GM12878 (cell line): ENCODE data around the gene CORO1C. TPM values are rescaled to one million over a fixed set of nuclear protein-coding genes. Genes with fewer than 3 reads are reported as not detected.

Source experiments
- ATAC-seq: fragments of 200-7000 bp; cut with Tn5 transposase; 3 replicates; pipeline ENCODE4 v1.9.1; 2020; ENCODE audit warnings: mild to moderate bottlenecking, moderate library complexity
- BruUV-seq: library from RNA; stranded (reverse); fragments of 400-500 nt; replicated peaks from 2 replicates; lab custom pipeline; 2021; lab: Mats Ljungman, UMichigan
- CTCF ChIA-PET: fragments of 300-600 bp; sonication (Branson Sonifier 250); formaldehyde crosslinking; extraction: SDS; loops from one replicate; lab custom pipeline; 2021; ENCODE audit warnings: inconsistent platforms; lab: Yijun Ruan, JAX
- POLR2A ChIA-PET: fragments of 350-600 bp; formaldehyde crosslinking; extraction: SDS; loops from one replicate; lab custom pipeline; 2021; ENCODE audit warnings: inconsistent platforms; lab: Charles Lee
- RAD21 ChIA-PET: fragments of 300-600 bp; sonication (Branson Sonifier 250); formaldehyde crosslinking; loops from one replicate; lab custom pipeline; 2023; ENCODE audit warnings: antibody characterized with exemption; ENCODE audit not compliant: unreplicated experiment; lab: Charles Lee
- SMC1A ChIA-PET: fragments of 300-600 bp; sonication (Branson Sonifier 250); formaldehyde crosslinking; loops from one replicate; lab custom pipeline; 2023; ENCODE audit not compliant: unreplicated experiment, uncharacterized antibody; lab: Charles Lee
- DNase-seq: peaks from one replicate; pipeline ENCODE4 v3.0.0-alpha.2; 2011; ENCODE audit warnings: low read depth, low spot score
- FAIRE-seq: peaks from 3 replicates; lab custom pipeline; 2011; peaks lifted over from hg19 to GRCh38; lab: Jason Lieb, UNC
- H2AFZ ChIP-seq: 2 replicates; pipeline ENCODE4 v1.6.0; 2011; ENCODE audit warnings: low read depth, low read length, control low read depth; ENCODE audit not compliant: control insufficient read depth
- H3K27ac ChIP-seq: 2 replicates; pipeline ENCODE4 v1.5.1; 2011; ENCODE audit warnings: control low read depth; ENCODE audit not compliant: control insufficient read depth, insufficient read depth
- H3K27me3 ChIP-seq, 2 experiments: replicated peaks in 1 of 2; 2 replicates each; pipeline versions ENCODE4 v1.6.0 to v1.6.1; 2011; ENCODE audit warnings: low read length in 1 of 2; ENCODE audit not compliant: control insufficient read depth in 2 of 2, insufficient read depth in 2 of 2
- H3K36me3 ChIP-seq, 2 experiments: 2 replicates each; pipeline ENCODE4 v1.5.1; 2011; ENCODE audit warnings: low read length in 1 of 2; ENCODE audit not compliant: control insufficient read depth in 2 of 2, insufficient read depth in 2 of 2
- H3K4me1 ChIP-seq: 2 replicates; pipeline ENCODE4 v1.6.1; 2011; ENCODE audit warnings: mild to moderate bottlenecking, low read length, moderate library complexity, mixed read lengths; ENCODE audit not compliant: control insufficient read depth, insufficient read depth
- H3K4me2 ChIP-seq: 2 replicates; pipeline ENCODE4 v1.6.0; 2011; ENCODE audit warnings: control low read depth; ENCODE audit not compliant: control insufficient read depth, insufficient read depth
- H3K4me3 ChIP-seq: fragments of 200-600 bp; sonication (generic); 2 replicates; pipeline ENCODE4 v1.5.1; 2016
- H3K79me2 ChIP-seq: 2 replicates; pipeline ENCODE4 v1.6.0; 2011; ENCODE audit warnings: low read length; ENCODE audit not compliant: control insufficient read depth, insufficient read depth
- H3K9ac ChIP-seq: 2 replicates; pipeline ENCODE4 v1.8.0; 2011; ENCODE audit warnings: low read length, control low read depth, mixed read lengths; ENCODE audit not compliant: control insufficient read depth, insufficient read depth
- H3K9me3 ChIP-seq: replicated peaks from 3 replicates; pipeline ENCODE4 v1.5.1; 2011; ENCODE audit warnings: mild to moderate bottlenecking, low read length; ENCODE audit not compliant: control insufficient read depth, insufficient read depth
- H4K20me1 ChIP-seq: 2 replicates; pipeline ENCODE4 v1.6.0; 2011; ENCODE audit not compliant: control insufficient read depth, insufficient read depth
- FOS ChIP-seq: IDR thresholded peaks from 3 replicates; pipeline ENCODE4 v1.6.1; 2011; ENCODE audit warnings: borderline replicate concordance; ENCODE audit not compliant: insufficient read length; ENCODE audit errors: extremely low read depth
- FOXK2 ChIP-seq: fragments of 450-650 bp; IDR thresholded peaks from 2 replicates; pipeline ENCODE4 v1.6.1; 2017; ENCODE audit warnings: mild to moderate bottlenecking, moderate library complexity
- NRF1 ChIP-seq: conservative IDR thresholded peaks from 2 replicates; pipeline ENCODE4 v1.6.1; 2011; ENCODE audit warnings: mild to moderate bottlenecking, low read depth, low read length, improper control_type of control experiment
- POLR2A ChIP-seq: IDR thresholded peaks from 2 replicates; pipeline ENCODE4 v1.6.1; 2011; ENCODE audit warnings: low read depth, mild to moderate bottlenecking, low read length
- RAD21 ChIP-seq: IDR thresholded peaks from 2 replicates; pipeline ENCODE4 v1.6.1; 2011; ENCODE audit warnings: mild to moderate bottlenecking, low read depth, low read length, moderate library complexity; ENCODE audit not compliant: insufficient read depth
- RUNX3 ChIP-seq: IDR thresholded peaks from 2 replicates; pipeline ENCODE4 v1.6.1; 2012; ENCODE audit warnings: low read length, inconsistent platforms
- USF1 ChIP-seq: IDR thresholded peaks from 2 replicates; pipeline ENCODE4 v1.6.1; 2011; ENCODE audit warnings: borderline replicate concordance, low read depth, mild to moderate bottlenecking, moderate library complexity, mixed read lengths, low read length; ENCODE audit not compliant: insufficient read depth; ENCODE audit errors: extremely low read length
- YY1 ChIP-seq: IDR thresholded peaks from 2 replicates; pipeline ENCODE4 v1.6.1; 2011; ENCODE audit warnings: low read depth, mild to moderate bottlenecking, low read length
- ZBED1 ChIP-seq: IDR thresholded peaks from 2 replicates; pipeline ENCODE4 v1.6.1; 2016; ENCODE audit warnings: borderline replicate concordance
- WGBS: methylation state at CpG from one replicate; pipeline ENCODE4 v1.1.6; 2016; ENCODE audit warnings: low lambda C conversion rate; ENCODE audit not compliant: insufficient replicate concordance, insufficient coverage; ENCODE audit errors: missing lambda C conversion rate; 5-methylcytosine and 5-hydroxymethylcytosine counted together
- in situ Hi-C: fragments of 300-500 bp; cut with MboI; formaldehyde crosslinking; loops from 9 replicates; pipeline ENCODE4 v1.14.3; 2018; ENCODE audit warnings: mixed read lengths
- intact Hi-C: fragments of 100-400 bp; cut with micrococcal nuclease; formaldehyde crosslinking; loops from one replicate; pipeline ENCODE4 v1.14.2; 2022; ENCODE audit not compliant: unreplicated experiment
- polyA plus RNA-seq, 11 experiments: library from polyadenylated mRNA; depleted of rRNA in 4 of 11; unstranded in 6 of 11; stranded (reverse) in 5 of 11; fragments of >200 nt; fragmentation: Nextera tagmentation in 4 of 11; fragmentation: Illumina TruSeq in 1 of 11; extraction: Ambion mirVana in 4 of 11; extraction: Trizol in 1 of 11; gene quantifications; 1 replicate in 1 of 11; 2 replicates in 10 of 11; pipeline versions ENCODE4 v1.2.1 to v1.2.3, GENCODE V29; 2011 to 2016; ENCODE audit warnings: inconsistent platforms in 2 of 11, missing spikeins in 2 of 11, low read depth in 1 of 11
- total RNA-seq, 4 experiments: library from RNA; depleted of rRNA in 3 of 4; stranded (reverse); fragments of >200 nt in 3 of 4; fragmentation: Illumina TruSeq in 1 of 4; extraction: Trizol in 1 of 4; gene quantifications; 2 replicates each; pipeline versions ENCODE4 v1.2.1 to v1.2.3, GENCODE V29; 2013 to 2021
- TF ChIP-seq, protein P1 (sequence below): fragments of 450-650 bp; IDR thresholded peaks from 2 replicates; pipeline ENCODE4 v1.6.1; 2016; ENCODE audit warnings: mild to moderate bottlenecking, moderate library complexity, borderline replicate concordance

The CORO1C gene
- total and polyA plus RNA-seq, 10 of the 15 experiments (the other 5 are each of a cell fraction or from before 2014, with no cell fraction given): 52.7 to 254 (median 171) TPM

- BruUV-seq: no TSS peak
- no peaks in the 10 kb centered on the region for H4K20me1 ChIP-seq
- in situ Hi-C loops: no loop called here
- no peak for FAIRE-seq
- H3K27me3 ChIP-seq: no peaks in the 10 kb centered on the region
- H3K4me2 ChIP-seq: peak overlapping the region; percentile 35; the same call in 1 of the 2 replicates
- TF ChIP-seq USF1: no peak
- no peak for TF ChIP-seq FOS
- no peak for TF ChIP-seq NRF1
- no peak for TF ChIP-seq YY1
- TF ChIP-seq, protein P1, sequence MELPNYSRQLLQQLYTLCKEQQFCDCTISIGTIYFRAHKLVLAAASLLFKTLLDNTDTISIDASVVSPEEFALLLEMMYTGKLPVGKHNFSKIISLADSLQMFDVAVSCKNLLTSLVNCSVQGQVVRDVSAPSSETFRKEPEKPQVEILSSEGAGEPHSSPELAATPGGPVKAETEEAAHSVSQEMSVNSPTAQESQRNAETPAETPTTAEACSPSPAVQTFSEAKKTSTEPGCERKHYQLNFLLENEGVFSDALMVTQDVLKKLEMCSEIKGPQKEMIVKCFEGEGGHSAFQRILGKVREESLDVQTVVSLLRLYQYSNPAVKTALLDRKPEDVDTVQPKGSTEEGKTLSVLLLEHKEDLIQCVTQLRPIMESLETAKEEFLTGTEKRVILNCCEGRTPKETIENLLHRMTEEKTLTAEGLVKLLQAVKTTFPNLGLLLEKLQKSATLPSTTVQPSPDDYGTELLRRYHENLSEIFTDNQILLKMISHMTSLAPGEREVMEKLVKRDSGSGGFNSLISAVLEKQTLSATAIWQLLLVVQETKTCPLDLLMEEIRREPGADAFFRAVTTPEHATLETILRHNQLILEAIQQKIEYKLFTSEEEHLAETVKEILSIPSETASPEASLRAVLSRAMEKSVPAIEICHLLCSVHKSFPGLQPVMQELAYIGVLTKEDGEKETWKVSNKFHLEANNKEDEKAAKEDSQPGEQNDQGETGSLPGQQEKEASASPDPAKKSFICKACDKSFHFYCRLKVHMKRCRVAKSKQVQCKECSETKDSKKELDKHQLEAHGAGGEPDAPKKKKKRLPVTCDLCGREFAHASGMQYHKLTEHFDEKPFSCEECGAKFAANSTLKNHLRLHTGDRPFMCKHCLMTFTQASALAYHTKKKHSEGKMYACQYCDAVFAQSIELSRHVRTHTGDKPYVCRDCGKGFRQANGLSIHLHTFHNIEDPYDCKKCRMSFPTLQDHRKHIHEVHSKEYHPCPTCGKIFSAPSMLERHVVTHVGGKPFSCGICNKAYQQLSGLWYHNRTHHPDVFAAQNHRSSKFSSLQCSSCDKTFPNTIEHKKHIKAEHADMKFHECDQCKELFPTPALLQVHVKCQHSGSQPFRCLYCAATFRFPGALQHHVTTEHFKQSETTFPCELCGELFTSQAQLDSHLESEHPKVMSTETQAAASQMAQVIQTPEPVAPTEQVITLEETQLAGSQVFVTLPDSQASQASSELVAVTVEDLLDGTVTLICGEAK: no peak
- 0 out of 2 replicates have a peak, but pooled peaks have one; percentile 24 for TF ChIP-seq ZBED1
- TF ChIP-seq RUNX3: peak; percentile 84
- TF ChIP-seq FOXK2: no peak
- no peak for TF ChIP-seq RAD21
- TF ChIP-seq POLR2A: no peak
- ATAC-seq: no peak
- peaks cover 43% of the 10 kb centered on the region for H3K4me1 ChIP-seq
- H3K4me3 ChIP-seq: no peak overlapping the region
- POLR2A ChIA-PET: interaction anchor here (0.6 to 1.6 kb wide), 7 partner anchors 10 to 709 kb away, joined by 3 to 6 read pairs (median 4); no protein-coding TSS in a partner anchor
- H3K9me3 ChIP-seq: peaks cover 2% of the 10 kb centered on the region; the same call in 2 of the 3 replicates
- WGBS: 97% methylated on average over 9 of the region's 9 CpGs
- RAD21 ChIA-PET: interaction anchor here (0.6 to 7.7 kb wide), 7 partner anchors 10 to 134 kb away, joined by 3 to 69 read pairs (median 4); partner anchors contain the start of gene ISCU
- SMC1A ChIA-PET: interaction anchor here (0.6 to 10.6 kb wide), 19 partner anchors 8 to 129 kb away, joined by 3 to 83 read pairs (median 5); no protein-coding TSS in a partner anchor
- H3K36me3 ChIP-seq: peaks cover 12 to 36% of the 10 kb centered on the region in 2 experiments
- CTCF ChIA-PET: interaction anchor here (0.8 to 3.1 kb wide), 14 partner anchors 10 to 163 kb away, joined by 3 to 15 read pairs (median 4); no protein-coding TSS in a partner anchor
- H3K9ac ChIP-seq: no peak overlapping the region
- peak overlapping the region; percentile 38 for H3K27ac ChIP-seq
- H2AFZ ChIP-seq: no peak overlapping the region
- H3K79me2 ChIP-seq: peaks cover 74% of the 10 kb centered on the region
- DNase-seq: no peak
- intact Hi-C loops: no loop called here
Measured at GRCh38 chr12:108696111-108696995, 35.0 kb downstream of the CORO1C start.
